Neutrophil (primary cell): ENCODE measurements around the gene CNGA3.

ENCODE experiments used
- H3K27ac ChIP-seq: fragments of 200-600 bp; sonication (generic); 2 replicates; pipeline ENCODE4 v1.5.1; 2016; ENCODE audit warnings: mild to moderate bottlenecking, moderate library complexity
- H3K27me3 ChIP-seq: fragments of 200-600 bp; sonication (generic); 2 replicates; pipeline ENCODE4 v1.6.0; 2016; ENCODE audit warnings: mild to moderate bottlenecking
- H3K36me3 ChIP-seq: fragments of 200-600 bp; sonication (generic); 2 replicates; pipeline ENCODE4 v1.5.1; 2017
- H3K4me1 ChIP-seq, 2 experiments: fragments of 200-600 bp in 1 of 2; sonication (generic) in 1 of 2; 1 replicate in 1 of 2; 2 replicates in 1 of 2; pipeline versions ENCODE4 v1.5.1 to v1.6.1; 2013 to 2016; ENCODE audit warnings: low read depth in 1 of 2, low read length in 1 of 2, mild to moderate bottlenecking in 1 of 2, moderate library complexity in 1 of 2; ENCODE audit not compliant: control insufficient read depth in 1 of 2, insufficient read depth in 1 of 2
- H3K4me3 ChIP-seq, 2 experiments: fragments of 200-600 bp in 1 of 2; sonication (generic) in 1 of 2; 1 replicate in 1 of 2; 2 replicates in 1 of 2; pipeline ENCODE4 v1.5.1; 2013 to 2016; ENCODE audit warnings: low read depth in 1 of 2, low read length in 1 of 2, mild to moderate bottlenecking in 1 of 2, moderate library complexity in 1 of 2
- H3K9me3 ChIP-seq: fragments of 200-600 bp; sonication (generic); 2 replicates; pipeline ENCODE4 v1.5.1; 2016
- CTCF ChIP-seq: fragments of 200-600 bp; sonication (generic); IDR thresholded peaks from 2 replicates; pipeline ENCODE4 v1.5.1; 2016; ENCODE audit warnings: antibody characterized with exemption

The CNGA3 gene

GRCh38 chr2:98391581-98392270 is 45.5 kb downstream of the CNGA3 start:
- TF ChIP-seq CTCF: no peak
- Histone ChIP-seq H3K27me3 (peaks cover 5% of the 10 kb centered on the region), H3K4me1 (no peaks in the 10 kb centered on the region), H3K4me3 (no peak overlapping the region), H3K36me3 (no peaks in the 10 kb centered on the region), H3K9me3 (no peaks in the 10 kb centered on the region), H3K27ac (no peak overlapping the region)

- Histone ChIP-seq H3K9me3 (no peaks in the 10 kb centered on the region), H3K4me3 (no peak overlapping the region), H3K27me3 (peaks cover under 1% of the 10 kb centered on the region), H3K27ac (no peak overlapping the region), H3K36me3 (no peaks in the 10 kb centered on the region), H3K4me1 (no peaks in the 10 kb centered on the region)
- TF ChIP-seq CTCF: no peak
Observed at GRCh38 chr2:98393354-98393753, 47.1 kb downstream of the CNGA3 start.

- H3K9me3 ChIP-seq: no peaks in the 10 kb centered on the region
- no peak overlapping the region for H3K27ac ChIP-seq
- no peak overlapping the region for H3K4me3 ChIP-seq
- H3K27me3 ChIP-seq: peaks cover 14% of the 10 kb centered on the region
- no peak for TF ChIP-seq CTCF
- H3K36me3 ChIP-seq: no peaks in the 10 kb centered on the region
- no peaks in the 10 kb centered on the region for H3K4me1 ChIP-seq
Observed at GRCh38 chr2:98394595-98395153, 48.4 kb downstream of the CNGA3 start.

- H3K9me3 ChIP-seq: no peaks in the 10 kb centered on the region
- peaks cover 27% of the 10 kb centered on the region for H3K27me3 ChIP-seq
- H3K36me3 ChIP-seq: no peaks in the 10 kb centered on the region
- TF ChIP-seq CTCF: no peak
- H3K4me3 ChIP-seq: no peak overlapping the region
- no peak overlapping the region for H3K27ac ChIP-seq
- H3K4me1 ChIP-seq: no peaks in the 10 kb centered on the region
Observed at GRCh38 chr2:98395977-98396376, 49.7 kb downstream of the CNGA3 start.

GRCh38 chr2:98396745-98397355 is 50.6 kb downstream of the CNGA3 start:
- Histone ChIP-seq H3K4me1 (no peaks in the 10 kb centered on the region), H3K36me3 (no peaks in the 10 kb centered on the region), H3K27ac (no peak overlapping the region), H3K4me3 (no peak overlapping the region), H3K9me3 (no peaks in the 10 kb centered on the region), H3K27me3 (peaks cover 35% of the 10 kb centered on the region)
- no peak for TF ChIP-seq CTCF
